Testis (tissue), 3 donors: Measurements from ENCODE around the gene TMEM120A. TPM values are rescaled to one million over a fixed set of nuclear protein-coding genes. Genes with fewer than 3 reads are reported as not detected.

Experiments used
- DNase-seq: peaks from one replicate; pipeline ENCODE4 v3.0.0-alpha.2; 2019
- H3K27ac ChIP-seq, 2 donors: fragments of 200-600 bp; sonication (generic); one replicate each; pipeline ENCODE4 v1.5.1; 2019
- H3K27me3 ChIP-seq: fragments of 200-600 bp; sonication (generic); one replicate; pipeline ENCODE4 v1.5.1; 2019
- H3K36me3 ChIP-seq: fragments of 200-600 bp; sonication (generic); one replicate; pipeline ENCODE4 v1.5.1; 2017; ENCODE audit warnings: low read depth; ENCODE audit errors: missing control alignments
- H3K4me1 ChIP-seq: fragments of 200-600 bp; sonication (generic); one replicate; pipeline ENCODE4 v1.5.1; 2019
- H3K4me3 ChIP-seq, 2 donors: fragments of 200-600 bp; sonication (generic); one replicate each; pipeline ENCODE4 v1.5.1; 2017 to 2019
- H3K9me3 ChIP-seq: fragments of 200-600 bp; sonication (generic); one replicate; pipeline ENCODE4 v1.5.1; 2017
- POLR2A ChIP-seq: fragments of 450-650 bp; IDR thresholded peaks from one replicate; pipeline ENCODE4 v1.6.1; 2017; ENCODE audit warnings: antibody characterized with exemption, mild to moderate bottlenecking, moderate library complexity
- WGBS, 2 donors: methylation state at CpG; one replicate each; pipeline ENCODE4 v1.1.5; 2018; 5-methylcytosine and 5-hydroxymethylcytosine counted together
- intact Hi-C: fragments of 100-400 bp; cut with DNase I; formaldehyde crosslinking; loops from one replicate; pipeline ENCODE4 v1.15.1; 2023; ENCODE audit warnings: low total_unique reads
- polyA plus RNA-seq: library from polyadenylated mRNA; stranded (reverse); fragments of 350-450 nt; fragmentation: Illumina TruSeq; extraction: RNeasy Lipid Tissue Mini Kit (QIAGEN cat#74804); gene quantifications from one replicate; pipeline ENCODE4 v1.2.3, GENCODE V29; 2014; ENCODE audit warnings: low read depth, low replicate concordance; ENCODE audit not compliant: insufficient read depth
- total RNA-seq, 2 donors: library from RNA; depleted of rRNA; stranded (reverse); fragments of >200 nt; gene quantifications; one replicate each; pipeline ENCODE4 v1.2.3, GENCODE V29; 2016
- TF ChIP-seq, protein P1 (sequence below), 3 experiments: fragments of 450-650 bp in 2 of 3; fragments of 200-600 bp in 1 of 3; sonication (generic) in 1 of 3; IDR thresholded peaks; one replicate each; pipeline ENCODE4 v1.5.1; 2016 to 2019; ENCODE audit warnings: antibody characterized with exemption in 3 of 3, mild to moderate bottlenecking in 2 of 3, moderate library complexity in 1 of 3

TMEM120A gene
- total and polyA plus RNA-seq, 3 donors from 2014 or later: 85.9 to 270 (median 150) TPM

DNA sequence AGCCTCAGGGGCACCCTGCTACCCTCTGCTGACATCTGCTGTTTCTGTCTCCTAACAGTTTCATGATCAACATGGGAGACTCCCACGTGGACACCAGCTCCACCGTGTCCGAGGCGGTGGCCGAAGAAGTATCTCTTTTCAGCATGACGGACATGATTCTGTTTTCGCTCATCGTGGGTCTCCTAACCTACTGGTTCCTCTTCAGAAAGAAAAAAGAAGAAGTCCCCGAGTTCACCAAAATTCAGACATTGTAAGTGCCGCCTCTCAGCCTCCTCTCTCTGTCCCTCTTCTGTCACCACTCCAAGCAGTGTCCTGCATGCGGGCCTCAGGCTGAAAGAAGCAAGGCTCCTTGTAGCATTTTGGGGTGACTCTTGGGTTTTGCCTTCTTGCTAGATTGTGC, 40.5 kb downstream of the TMEM120A start:
- TF ChIP-seq, protein P1, sequence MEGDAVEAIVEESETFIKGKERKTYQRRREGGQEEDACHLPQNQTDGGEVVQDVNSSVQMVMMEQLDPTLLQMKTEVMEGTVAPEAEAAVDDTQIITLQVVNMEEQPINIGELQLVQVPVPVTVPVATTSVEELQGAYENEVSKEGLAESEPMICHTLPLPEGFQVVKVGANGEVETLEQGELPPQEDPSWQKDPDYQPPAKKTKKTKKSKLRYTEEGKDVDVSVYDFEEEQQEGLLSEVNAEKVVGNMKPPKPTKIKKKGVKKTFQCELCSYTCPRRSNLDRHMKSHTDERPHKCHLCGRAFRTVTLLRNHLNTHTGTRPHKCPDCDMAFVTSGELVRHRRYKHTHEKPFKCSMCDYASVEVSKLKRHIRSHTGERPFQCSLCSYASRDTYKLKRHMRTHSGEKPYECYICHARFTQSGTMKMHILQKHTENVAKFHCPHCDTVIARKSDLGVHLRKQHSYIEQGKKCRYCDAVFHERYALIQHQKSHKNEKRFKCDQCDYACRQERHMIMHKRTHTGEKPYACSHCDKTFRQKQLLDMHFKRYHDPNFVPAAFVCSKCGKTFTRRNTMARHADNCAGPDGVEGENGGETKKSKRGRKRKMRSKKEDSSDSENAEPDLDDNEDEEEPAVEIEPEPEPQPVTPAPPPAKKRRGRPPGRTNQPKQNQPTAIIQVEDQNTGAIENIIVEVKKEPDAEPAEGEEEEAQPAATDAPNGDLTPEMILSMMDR (IDR thresholded peaks at IDR 0.05): no peak
- no peak for TF ChIP-seq POLR2A
- no peak for DNase-seq
- no peak overlapping the region for H3K27ac ChIP-seq
- no peaks in the 10 kb centered on the region for H3K27me3 ChIP-seq
- no peaks in the 10 kb centered on the region for H3K9me3 ChIP-seq
- 72 to 73% methylated on average over 11 of the region's 11 CpGs for WGBS, 2 donors
- H3K4me1 ChIP-seq: peaks cover 8% of the 10 kb centered on the region
- H3K4me3 ChIP-seq: no peak overlapping the region
- H3K36me3 ChIP-seq: no peaks in the 10 kb centered on the region
- intact Hi-C loops: no loop called here

GRCh38 chr7:75953431-75953830, 41.0 kb downstream of the TMEM120A start:
- H3K36me3 ChIP-seq: no peaks in the 10 kb centered on the region
- WGBS, 2 donors: 77 to 89% methylated on average over 7 of the region's 7 CpGs
- intact Hi-C loops: no loop called here
- no peak for TF ChIP-seq POLR2A
- H3K27me3 ChIP-seq: no peaks in the 10 kb centered on the region
- peaks cover 10% of the 10 kb centered on the region for H3K4me1 ChIP-seq
- DNase-seq: no peak
- H3K27ac ChIP-seq: no peak overlapping the region
- no peaks in the 10 kb centered on the region for H3K9me3 ChIP-seq
- no peak overlapping the region for H3K4me3 ChIP-seq

DNA sequence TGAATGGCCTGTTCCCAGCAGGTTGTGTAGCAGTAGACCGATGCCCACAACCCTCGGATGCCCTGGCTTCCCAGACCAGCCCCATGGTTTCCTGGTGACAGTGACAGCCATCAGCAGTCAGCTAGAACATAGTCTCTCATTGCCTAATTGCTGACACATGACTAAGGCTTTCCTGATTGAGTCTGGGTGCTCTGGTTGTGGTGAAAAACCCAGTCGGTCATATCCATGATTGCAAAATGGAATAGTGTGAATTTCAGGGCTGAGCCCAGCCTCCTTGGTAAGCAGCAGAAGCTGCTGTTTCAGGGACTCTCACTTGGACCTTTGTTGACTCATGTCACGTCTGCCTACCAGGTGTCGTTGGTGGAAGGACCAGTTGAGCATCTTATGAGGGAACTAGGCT, 42.9 kb downstream of the TMEM120A start:
- H3K27me3 ChIP-seq: no peaks in the 10 kb centered on the region
- peaks cover 13% of the 10 kb centered on the region for H3K4me1 ChIP-seq
- no peaks in the 10 kb centered on the region for H3K36me3 ChIP-seq
- H3K9me3 ChIP-seq: no peaks in the 10 kb centered on the region
- DNase-seq: no peak
- TF ChIP-seq, protein P1 (IDR thresholded peaks at IDR 0.05): no peak
- TF ChIP-seq POLR2A: no peak
- no peak overlapping the region for H3K27ac ChIP-seq
- no peak overlapping the region for H3K4me3 ChIP-seq
- intact Hi-C loops: no loop called here
- WGBS, 2 donors: 75 to 77% methylated on average over 3 to 5 of the region's 5 CpGs

DNA sequence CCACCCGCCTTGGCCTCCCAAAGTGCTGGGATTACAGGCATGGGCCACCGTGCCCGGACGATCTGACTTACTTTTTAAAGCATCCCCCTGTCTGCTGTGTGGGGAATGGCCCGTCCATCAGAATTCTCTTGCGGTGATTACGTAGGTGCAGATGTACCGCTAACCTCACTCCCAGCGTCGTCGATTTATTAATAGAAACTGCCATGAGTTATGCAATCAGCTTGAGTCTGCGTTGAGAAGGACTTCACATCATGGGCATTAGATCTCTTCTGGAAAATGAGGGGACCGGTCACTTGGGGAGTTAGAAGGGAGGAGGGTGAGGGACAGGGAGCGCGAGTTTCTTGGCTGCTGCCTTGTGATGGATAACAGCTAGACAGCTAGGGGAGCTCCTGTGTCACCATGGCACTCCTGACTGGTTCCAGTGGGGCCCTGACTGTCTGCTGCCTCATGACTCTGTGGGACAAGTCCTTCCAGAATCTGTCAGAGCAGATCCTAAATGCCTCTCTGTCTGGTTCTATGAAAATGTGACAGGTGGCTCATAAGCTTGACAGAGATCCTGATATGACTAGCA, 44.2 kb downstream of the TMEM120A start:
- no peak overlapping the region for H3K4me3 ChIP-seq
- TF ChIP-seq POLR2A: no peak
- TF ChIP-seq, protein P1 (IDR thresholded peaks at IDR 0.05): no peak
- H3K4me1 ChIP-seq: peaks cover 13% of the 10 kb centered on the region
- DNase-seq: no peak
- no peaks in the 10 kb centered on the region for H3K27me3 ChIP-seq
- intact Hi-C loops: no loop called here
- no peaks in the 10 kb centered on the region for H3K36me3 ChIP-seq
- no peak overlapping the region for H3K27ac ChIP-seq
- 84 to 89% methylated on average over 15 of the region's 15 CpGs for WGBS, 2 donors
- H3K9me3 ChIP-seq: no peaks in the 10 kb centered on the region

- DNase-seq: no peak
- TF ChIP-seq, protein P1 (IDR thresholded peaks at IDR 0.05): no peak
- no peak for TF ChIP-seq POLR2A
- no peaks in the 10 kb centered on the region for H3K27me3 ChIP-seq
- no peaks in the 10 kb centered on the region for H3K36me3 ChIP-seq
- no peak overlapping the region for H3K4me3 ChIP-seq
- peaks cover 9% of the 10 kb centered on the region for H3K4me1 ChIP-seq
- no peak overlapping the region for H3K27ac ChIP-seq
- H3K9me3 ChIP-seq: no peaks in the 10 kb centered on the region
- 51 to 59% methylated on average over 9 of the region's 9 CpGs for WGBS, 2 donors
- intact Hi-C loops: no loop called here
Measured at GRCh38 chr7:75948179-75948578, 46.2 kb downstream of the TMEM120A start.
